Endothelial cell of umbilical vein (primary cell): ENCODE data around the gene PLD6. TPM values are rescaled to one million over a fixed set of nuclear protein-coding genes. Genes with fewer than 3 reads are reported as not detected.

ENCODE experiments used
- BruUV-seq: library from RNA; stranded (reverse); fragments of 400-500 nt; replicated peaks from 2 replicates; lab custom pipeline; 2021; lab: Mats Ljungman, UMichigan
- CTCF ChIA-PET: fragments of 300-600, 350-600 bp; sonication (Branson Sonifier 250); formaldehyde crosslinking; loops from one replicate; lab custom pipeline; 2021; ENCODE audit warnings: antibody characterized with exemption, inconsistent platforms; lab: Charles Lee
- POLR2A ChIA-PET: fragments of 300-600, 350-600 bp; sonication (Branson Sonifier 250); formaldehyde crosslinking; loops from one replicate; lab custom pipeline; 2021; ENCODE audit warnings: antibody characterized with exemption, inconsistent platforms; lab: Charles Lee
- DNase-seq: peaks from one replicate; pipeline ENCODE4 v3.0.0-alpha.2; 2011; ENCODE audit warnings: low read depth, low spot score
- FAIRE-seq: peaks from 2 replicates; lab custom pipeline; 2011; peaks lifted over from hg19 to GRCh38; lab: Jason Lieb, UNC
- H2AFZ ChIP-seq: 2 replicates; pipeline ENCODE4 v1.6.0; 2012; ENCODE audit warnings: low read depth, low read length, control low read depth, inconsistent platforms
- H3K27ac ChIP-seq: 2 replicates; pipeline ENCODE4 v1.5.1; 2011; ENCODE audit warnings: low read depth, mild to moderate bottlenecking, control low read depth, low read length, moderate library complexity; ENCODE audit not compliant: insufficient read depth
- H3K27me3 ChIP-seq, 2 experiments: 2 replicates each; pipeline versions ENCODE4 v1.6.0 to v1.6.1; 2011; ENCODE audit warnings: low read length in 2 of 2, mixed read lengths in 1 of 2; ENCODE audit not compliant: control insufficient read depth in 2 of 2, insufficient read depth in 2 of 2
- H3K36me3 ChIP-seq, 2 experiments: 2 replicates in 1 of 2; 3 replicates in 1 of 2; pipeline ENCODE4 v1.5.1; 2011; ENCODE audit warnings: low read length in 2 of 2, mild to moderate bottlenecking in 1 of 2, moderate library complexity in 1 of 2; ENCODE audit not compliant: control insufficient read depth in 2 of 2, insufficient read depth in 2 of 2; ENCODE audit errors: extremely low read depth in 1 of 2
- H3K4me1 ChIP-seq: 3 replicates; pipeline ENCODE4 v1.5.1; 2011; ENCODE audit warnings: mild to moderate bottlenecking, low read length; ENCODE audit not compliant: control insufficient read depth, insufficient read depth; ENCODE audit errors: extremely low read depth
- H3K4me2 ChIP-seq: 2 replicates; pipeline ENCODE4 v1.6.1; 2011; ENCODE audit warnings: low read length, control low read depth, mixed read lengths; ENCODE audit not compliant: insufficient read depth
- H3K4me3 ChIP-seq, 3 experiments: fragments of 200-600 bp in 1 of 3; sonication (generic), shearing (Covaris generic) in 1 of 3; replicated peaks in 1 of 3; 2 replicates each; pipeline ENCODE4 v1.5.1; 2011 to 2016; ENCODE audit warnings: control low read depth in 3 of 3, low read length in 3 of 3, mild to moderate bottlenecking in 2 of 3, inconsistent platforms in 1 of 3, low read depth in 1 of 3, moderate library complexity in 1 of 3; ENCODE audit not compliant: insufficient read depth in 1 of 3
- H3K79me2 ChIP-seq: 2 replicates; pipeline ENCODE4 v1.6.0; 2012; ENCODE audit warnings: low read length, inconsistent platforms; ENCODE audit not compliant: control insufficient read depth, insufficient read depth
- H3K9ac ChIP-seq: replicated peaks from 2 replicates; pipeline ENCODE3; 2011; ENCODE audit warnings: low read length, control low read depth; ENCODE audit not compliant: insufficient read depth; ENCODE audit errors: extremely low read depth
- H3K9me1 ChIP-seq: replicated peaks from 3 replicates; pipeline ENCODE4 v1.6.0; 2011; ENCODE audit warnings: mild to moderate bottlenecking, low read length; ENCODE audit not compliant: control insufficient read depth, insufficient read depth; ENCODE audit errors: extremely low read depth
- H3K9me3 ChIP-seq: replicated peaks from 2 replicates; pipeline ENCODE4 v1.5.1; 2012; ENCODE audit warnings: low read length, inconsistent platforms; ENCODE audit not compliant: control insufficient read depth, insufficient read depth
- H4K20me1 ChIP-seq: replicated peaks from 2 replicates; pipeline ENCODE3; 2011; ENCODE audit warnings: mild to moderate bottlenecking, low read length; ENCODE audit not compliant: control insufficient read depth, insufficient read depth; ENCODE audit errors: extremely low read depth
- EZH2 ChIP-seq: IDR thresholded peaks from 2 replicates; pipeline ENCODE4 v1.6.1; 2012; ENCODE audit warnings: borderline replicate concordance, low read depth, mild to moderate bottlenecking, moderate library complexity, low read length, inconsistent platforms; ENCODE audit not compliant: severe bottlenecking
- FOS ChIP-seq: IDR thresholded peaks from 2 replicates; pipeline ENCODE4 v1.6.1; 2011; ENCODE audit warnings: mild to moderate bottlenecking, low read length, moderate library complexity, borderline replicate concordance; ENCODE audit not compliant: insufficient read depth
- GATA2 ChIP-seq: IDR thresholded peaks from 2 replicates; pipeline ENCODE4 v1.7.0; 2011; ENCODE audit warnings: low read depth, mild to moderate bottlenecking, moderate library complexity, mixed read lengths, low read length; ENCODE audit not compliant: insufficient read length, insufficient read depth
- JUN ChIP-seq: IDR thresholded peaks from 2 replicates; pipeline ENCODE4 v1.6.1; 2011; ENCODE audit warnings: borderline replicate concordance, low read depth; ENCODE audit not compliant: insufficient read length, insufficient read depth
- MYC ChIP-seq: IDR thresholded peaks from one replicate; pipeline ENCODE4 v1.6.1; 2011; ENCODE audit warnings: mild to moderate bottlenecking, low read depth, low read length
- POLR2A ChIP-seq: IDR thresholded peaks from 2 replicates; pipeline ENCODE4 v1.6.1; 2012; ENCODE audit warnings: low read depth, mild to moderate bottlenecking, control low read depth, low read length
- POLR2AphosphoS5 ChIP-seq: IDR thresholded peaks from 2 replicates; pipeline ENCODE4 v1.6.1; 2012; ENCODE audit warnings: low read depth, mild to moderate bottlenecking, control low read depth, low read length, moderate library complexity; ENCODE audit not compliant: insufficient read depth
- dilution Hi-C: fragments of 300-500 bp; cut with MboI; formaldehyde crosslinking; loops from one replicate; pipeline ENCODE4 v1.15.0; 2019; ENCODE audit warnings: low sequenced_read_pairs; ENCODE audit not compliant: extremely low pct_ligation_motif_present
- intact Hi-C: fragments of 100-400 bp; cut with micrococcal nuclease; formaldehyde crosslinking; loops from one replicate; pipeline ENCODE4 v1.10.0; 2022
- polyA plus RNA-seq, 4 experiments: library from polyadenylated mRNA; depleted of rRNA in 3 of 4; stranded (reverse) in 3 of 4; unstranded in 1 of 4; fragments of >200 nt; gene quantifications; 2 replicates each; pipeline versions ENCODE4 v1.2.1 to v1.2.3, GENCODE V29; 2011 to 2012; ENCODE audit warnings: missing spikeins in 1 of 4
- total RNA-seq: library from RNA; stranded (reverse); gene quantifications from 2 replicates; pipeline ENCODE4 v1.2.3, GENCODE V29; 2021
- TF ChIP-seq, protein P1 (sequence below): IDR thresholded peaks from 2 replicates; pipeline ENCODE4 v1.6.1; 2011; ENCODE audit not compliant: insufficient read depth, insufficient read length
- TF ChIP-seq, protein P2 (sequence below), 2 donors: IDR thresholded peaks; 1 replicate in 1 of 2; 2 replicates in 1 of 2; pipeline ENCODE4 v1.5.1; 2011; ENCODE audit warnings: low read length in 2 of 2, mild to moderate bottlenecking in 2 of 2, moderate library complexity in 2 of 2, control low read depth in 1 of 2, inconsistent platforms in 1 of 2, low read depth in 1 of 2; ENCODE audit not compliant: insufficient read depth in 1 of 2; ENCODE audit errors: extremely low read depth in 1 of 2

PLD6 gene
- total and polyA plus RNA-seq, 2 donors (not counting 3 experiments of a cell fraction or from before 2014, with no cell fraction given) = 2.9 to 4.4 TPM

GRCh38 chr17:17169396-17169795 is 36.7 kb downstream of the PLD6 start:
- ChIA-PET POLR2A (no interaction called here), CTCF (interaction anchor here (1.1 kb wide), 1 partner anchor 104 kb away, joined by 3 read pairs; no protein-coding TSS in a partner anchor)
- no peak for DNase-seq
- H3K9me3 ChIP-seq = no peaks in the 10 kb centered on the region
- H3K79me2 ChIP-seq = no peaks in the 10 kb centered on the region
- no peak overlapping the region for H3K27ac ChIP-seq
- peaks cover 12% of the 10 kb centered on the region for H3K4me1 ChIP-seq
- H3K4me2 ChIP-seq = no peak overlapping the region
- intact Hi-C loops (no loop called here), dilution Hi-C loops (no loop called here)
- no TSS peak for BruUV-seq
- H3K9me1 ChIP-seq = no peaks in the 10 kb centered on the region
- no peaks in the 10 kb centered on the region for H3K27me3 ChIP-seq
- H3K9ac ChIP-seq = no peak overlapping the region
- no peak overlapping the region for H3K4me3 ChIP-seq
- no peak for FAIRE-seq
- TF ChIP-seq POLR2A = no peak
- no peak for TF ChIP-seq FOS
- no peak for TF ChIP-seq POLR2AphosphoS5
- no peak for TF ChIP-seq GATA2
- TF ChIP-seq, protein P1, sequence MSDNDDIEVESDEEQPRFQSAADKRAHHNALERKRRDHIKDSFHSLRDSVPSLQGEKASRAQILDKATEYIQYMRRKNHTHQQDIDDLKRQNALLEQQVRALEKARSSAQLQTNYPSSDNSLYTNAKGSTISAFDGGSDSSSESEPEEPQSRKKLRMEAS = no peak
- no peak for TF ChIP-seq MYC
- no peak for TF ChIP-seq EZH2
- TF ChIP-seq JUN = no peak
- TF ChIP-seq, protein P2, sequence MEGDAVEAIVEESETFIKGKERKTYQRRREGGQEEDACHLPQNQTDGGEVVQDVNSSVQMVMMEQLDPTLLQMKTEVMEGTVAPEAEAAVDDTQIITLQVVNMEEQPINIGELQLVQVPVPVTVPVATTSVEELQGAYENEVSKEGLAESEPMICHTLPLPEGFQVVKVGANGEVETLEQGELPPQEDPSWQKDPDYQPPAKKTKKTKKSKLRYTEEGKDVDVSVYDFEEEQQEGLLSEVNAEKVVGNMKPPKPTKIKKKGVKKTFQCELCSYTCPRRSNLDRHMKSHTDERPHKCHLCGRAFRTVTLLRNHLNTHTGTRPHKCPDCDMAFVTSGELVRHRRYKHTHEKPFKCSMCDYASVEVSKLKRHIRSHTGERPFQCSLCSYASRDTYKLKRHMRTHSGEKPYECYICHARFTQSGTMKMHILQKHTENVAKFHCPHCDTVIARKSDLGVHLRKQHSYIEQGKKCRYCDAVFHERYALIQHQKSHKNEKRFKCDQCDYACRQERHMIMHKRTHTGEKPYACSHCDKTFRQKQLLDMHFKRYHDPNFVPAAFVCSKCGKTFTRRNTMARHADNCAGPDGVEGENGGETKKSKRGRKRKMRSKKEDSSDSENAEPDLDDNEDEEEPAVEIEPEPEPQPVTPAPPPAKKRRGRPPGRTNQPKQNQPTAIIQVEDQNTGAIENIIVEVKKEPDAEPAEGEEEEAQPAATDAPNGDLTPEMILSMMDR (IDR thresholded peaks at IDR 0.05; ENCODE audit: extremely low read depth in 1 of 2, insufficient read depth in 1 of 2, low read depth in 1 of 2, low read length in 2 of 2) = no peak
- H3K36me3 ChIP-seq = peaks cover 19 to 62% of the 10 kb centered on the region in 2 experiments
- H2AFZ ChIP-seq = no peak overlapping the region
- H4K20me1 ChIP-seq = no peaks in the 10 kb centered on the region
